GM20000 (cell line): ENCODE data around the gene GLMP.
"Not testable (repeated sequence)": the region's sequence is repeated elsewhere in the genome, so short reads cannot be mapped to it uniquely, and the experiment has no call there.

ENCODE experiments used
- DNase-seq: peaks from one replicate; pipeline ENCODE4 v3.0.0; 2012; ENCODE audit warnings: low spot score
- CTCF ChIP-seq: IDR thresholded peaks from 2 replicates; pipeline ENCODE4 v1.5.1; 2012; ENCODE audit warnings: mild to moderate bottlenecking, control low read depth; ENCODE audit errors: extremely low read depth, missing control alignments

The GLMP gene

GRCh38 chr1:156336242-156336641 lies 40.8 kb upstream of the GLMP start:
- TF ChIP-seq CTCF: no peak
- peak; percentile 25 for DNase-seq

DNA sequence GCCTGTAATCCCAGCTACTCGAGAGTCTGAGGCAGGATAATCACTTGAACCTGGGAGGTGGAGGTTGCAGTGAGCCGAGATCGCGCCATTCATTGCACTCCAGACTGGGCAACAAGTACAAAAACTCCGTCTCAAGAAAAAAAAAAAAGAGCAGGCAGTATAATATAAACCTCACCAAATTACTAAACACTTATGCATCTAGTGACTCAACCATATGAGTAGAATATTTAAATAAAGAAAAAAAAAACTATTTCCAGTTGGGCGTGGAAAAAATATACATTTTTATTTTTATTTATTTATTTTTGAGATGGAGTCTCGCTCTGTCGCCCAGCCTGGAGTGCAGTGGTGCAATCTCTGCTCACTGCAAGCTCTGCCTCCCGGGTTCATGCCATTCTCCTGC lies 27.7 kb upstream of the GLMP start:
- not testable (repeated sequence) for DNase-seq

DNA sequence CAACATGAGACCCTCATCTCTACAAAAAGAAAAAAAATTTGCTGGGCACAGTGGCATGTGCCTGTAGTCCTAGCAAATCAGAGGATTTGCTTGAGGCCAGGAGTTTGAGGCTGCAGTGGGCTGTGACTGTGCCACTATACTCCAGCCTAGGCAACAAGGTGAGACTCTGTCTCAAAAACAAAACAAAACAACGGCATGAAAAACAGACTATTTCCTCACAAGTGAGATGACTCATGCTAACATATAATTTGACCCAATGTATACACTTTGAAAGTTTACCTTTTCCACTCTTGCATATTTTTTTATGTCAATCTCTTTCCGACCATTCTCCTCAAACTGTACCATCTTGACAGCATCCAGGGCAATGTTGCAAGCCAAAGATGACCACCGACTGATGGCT lies 25.1 kb upstream of the GLMP start:
- no peak for TF ChIP-seq CTCF
- no peak for DNase-seq

DNA sequence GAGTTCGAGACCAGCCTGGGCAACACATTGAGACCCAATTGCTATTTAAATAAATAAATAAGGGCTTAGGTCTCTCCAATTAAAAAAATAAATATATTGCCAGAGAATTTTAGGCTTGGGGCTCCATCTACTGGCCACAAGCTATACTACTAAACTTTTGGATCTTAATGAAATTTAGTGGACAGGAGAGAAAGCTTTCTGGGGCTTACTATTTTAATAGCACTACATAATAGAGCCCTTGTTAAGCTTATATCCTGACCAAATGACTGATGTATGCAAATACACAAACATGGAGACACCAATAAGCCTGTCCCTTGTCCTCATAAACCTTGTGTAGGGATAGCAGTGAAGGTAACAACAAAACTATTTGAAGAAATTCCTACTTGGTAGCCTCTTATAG lies 24.2 kb upstream of the GLMP start:
- peak; percentile 29 for DNase-seq
- TF ChIP-seq CTCF: no peak

GRCh38 chr1:156316909-156317308 lies 21.4 kb upstream of the GLMP start:
- DNase-seq: no peak

DNA sequence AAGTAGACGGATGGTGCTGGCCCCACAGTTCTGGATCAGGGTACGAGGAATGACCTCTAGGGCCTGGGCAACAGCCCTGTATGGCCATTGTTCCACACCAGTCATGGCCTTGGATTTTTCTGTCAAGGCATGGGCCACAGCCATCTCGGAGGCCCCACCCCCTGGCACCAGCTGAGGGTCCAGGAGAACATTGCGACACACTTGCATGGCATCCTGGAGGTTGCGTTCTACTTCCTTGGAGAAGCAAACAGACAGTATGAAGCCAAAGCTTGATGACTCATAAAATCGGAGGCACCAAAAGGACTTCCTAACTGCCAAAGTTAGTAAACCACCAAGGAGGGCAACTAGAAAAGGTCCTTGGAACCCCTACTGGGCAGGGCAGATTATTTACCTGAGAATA lies 15.5 kb upstream of the GLMP start:
- no peak for TF ChIP-seq CTCF
- no peak for DNase-seq

More at GRCh38 chr1:156316909-156317308, 21.4 kb upstream of the GLMP start:
- TF ChIP-seq CTCF: no peak

GRCh38 chr1:156308078-156308477 lies 12.6 kb upstream of the GLMP start:
- TF ChIP-seq CTCF: no peak
- no peak for DNase-seq

- DNase-seq: no peak
- TF ChIP-seq CTCF: no peak
These were observed 9.7 kb upstream of the GLMP start for GRCh38 chr1:156305215-156305614.
